HG02870 (cell line): ENCODE measurements around the gene RSPH6A.
"Not testable (repeated sequence)": the region's sequence is repeated elsewhere in the genome, so short reads cannot be mapped to it uniquely, and the experiment has no call there.

Experiments used
- ATAC-seq: cut with Tn5 transposase; IDR thresholded peaks from one replicate; pipeline ENCODE4 v1.9.1; 2021; ENCODE audit warnings: mild to moderate bottlenecking, moderate library complexity; ENCODE audit not compliant: unreplicated experiment

RSPH6A gene

DNA sequence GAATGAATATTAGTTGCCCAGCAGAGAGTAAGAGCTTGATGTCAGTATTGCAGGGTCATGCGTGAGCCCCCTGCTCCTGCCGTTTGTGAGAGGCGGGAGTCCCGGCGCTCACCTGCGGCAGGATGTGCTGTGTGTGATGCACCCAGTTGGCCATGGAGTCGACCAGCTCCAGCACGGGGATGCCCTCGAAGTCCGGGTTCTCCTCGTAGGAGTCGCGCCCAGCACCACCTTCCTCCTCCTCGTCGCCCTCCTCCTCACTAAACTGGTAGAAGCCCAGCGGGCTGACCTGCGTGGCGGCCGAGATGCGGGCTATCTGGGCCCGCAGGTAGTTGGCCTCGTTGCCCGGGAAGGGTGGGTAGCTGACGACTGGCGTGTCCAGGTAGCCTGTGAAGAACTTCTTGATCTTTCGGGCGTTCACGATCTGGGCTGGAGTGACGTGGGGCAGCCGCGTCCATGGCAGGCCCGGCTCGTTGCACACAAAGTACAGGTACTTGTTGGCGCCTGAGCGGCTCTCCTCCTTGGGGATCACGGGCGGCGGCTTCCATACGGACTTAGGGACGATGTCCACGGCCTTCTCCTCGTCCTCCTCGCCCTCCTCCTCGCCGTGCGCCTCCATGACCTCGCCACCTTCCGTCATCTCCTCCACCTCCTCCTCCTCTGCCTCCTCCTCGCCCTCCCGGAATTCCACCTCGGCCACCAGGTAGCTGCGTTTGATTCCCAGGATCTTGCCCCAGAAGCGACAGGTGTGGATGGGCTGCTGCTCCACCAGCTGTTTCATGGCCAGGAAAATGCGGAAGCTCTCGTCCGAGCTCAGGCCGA lies 10.8 kb downstream of the RSPH6A start:
- ATAC-seq: no peak

DNA sequence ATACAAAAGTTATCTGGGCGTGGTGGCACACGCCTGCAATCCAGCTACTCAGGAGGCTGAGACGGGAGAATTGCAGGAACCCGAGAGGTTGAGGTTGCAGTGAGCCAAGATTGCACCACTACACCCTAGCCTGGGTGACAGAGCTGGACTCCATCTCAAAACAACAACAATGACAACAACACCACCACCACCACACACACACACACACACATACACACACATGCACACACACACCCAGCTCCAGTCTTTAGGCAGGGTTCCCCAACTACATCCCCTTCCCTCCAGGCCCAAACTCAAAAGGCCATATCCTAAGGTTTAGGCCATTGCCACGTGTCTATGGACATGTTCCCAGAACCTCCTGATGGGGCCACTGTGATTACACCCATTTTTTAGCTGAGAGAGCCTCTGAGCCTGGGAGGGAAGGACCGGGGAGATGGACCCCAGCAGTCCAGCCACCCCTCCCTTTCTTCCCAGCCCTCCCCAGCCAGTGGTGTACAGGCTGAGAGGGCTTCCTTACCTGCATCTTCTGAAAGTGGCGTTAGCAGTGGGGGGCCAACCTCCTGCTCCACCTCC lies 13.4 kb downstream of the RSPH6A start:
- ATAC-seq: no peak

DNA sequence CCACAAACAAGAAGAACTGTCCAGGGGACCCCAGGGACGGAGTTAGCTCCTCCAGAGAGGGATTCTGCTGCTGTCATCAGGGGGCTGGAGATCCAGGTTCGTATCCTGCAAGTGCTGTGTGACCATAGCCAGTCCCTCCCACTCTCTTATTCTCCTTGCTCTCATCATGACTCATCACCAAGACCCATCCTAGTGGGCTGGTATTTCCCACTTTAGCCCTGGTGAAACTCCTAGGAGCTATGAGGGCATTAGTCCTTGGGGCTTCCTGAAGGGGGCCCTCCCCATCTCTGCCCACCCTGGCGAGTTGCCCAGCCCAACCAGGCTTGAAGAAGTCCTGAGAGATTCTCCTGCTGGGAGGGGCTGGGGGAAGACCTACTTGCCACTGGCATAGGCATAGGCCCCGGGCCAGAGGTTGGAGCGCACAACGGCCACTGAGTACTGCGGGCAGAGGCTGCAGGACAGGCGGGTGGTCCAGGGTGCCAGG lies 15.0 kb downstream of the RSPH6A start:
- ATAC-seq: no peak

DNA sequence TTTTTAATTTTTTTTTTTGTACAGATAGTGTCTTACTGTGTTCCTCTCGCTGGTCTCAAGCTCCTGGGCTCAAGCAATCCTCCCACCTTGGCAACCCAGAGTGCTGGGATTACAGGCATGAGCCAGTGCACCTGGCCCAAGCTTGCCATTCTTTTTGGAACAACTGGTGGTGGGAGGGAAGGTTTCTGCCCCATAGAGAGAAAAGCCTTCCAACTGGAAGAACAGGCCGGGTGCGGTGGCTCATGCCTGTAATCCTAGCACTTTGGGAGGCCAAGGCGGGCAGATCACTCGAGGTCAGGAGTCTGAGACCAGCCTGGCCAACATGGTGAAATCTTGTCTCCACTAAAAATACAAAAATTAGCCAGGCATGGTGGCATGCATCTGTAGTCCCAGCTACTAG lies 15.6 kb downstream of the RSPH6A start:
- not testable (repeated sequence) for ATAC-seq

DNA sequence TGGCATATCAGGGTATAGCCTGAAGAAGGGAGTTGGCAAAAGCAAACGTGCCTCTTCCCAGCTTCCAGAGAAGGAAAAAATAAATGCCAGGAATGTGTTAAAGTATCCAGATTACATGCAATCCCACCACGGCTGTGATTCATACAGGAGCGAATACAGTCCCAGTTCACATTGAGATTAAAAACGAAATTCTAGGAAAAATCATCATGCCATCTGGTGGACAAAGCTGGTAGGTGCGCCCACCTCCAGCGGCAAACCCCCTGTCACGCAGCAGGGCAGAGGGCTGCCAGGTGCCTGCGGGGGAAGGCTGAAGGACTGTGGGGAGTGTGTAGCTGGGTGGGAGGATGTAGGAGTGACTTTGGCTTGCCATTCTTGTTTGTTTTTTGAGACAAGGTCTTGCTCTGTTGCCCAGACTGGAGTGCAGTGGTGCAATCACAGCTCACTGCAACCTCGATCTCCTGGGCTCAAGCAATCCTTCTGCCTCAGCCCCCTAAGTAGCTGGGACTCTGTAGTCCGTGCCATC lies 16.1 kb downstream of the RSPH6A start:
- no peak for ATAC-seq

DNA sequence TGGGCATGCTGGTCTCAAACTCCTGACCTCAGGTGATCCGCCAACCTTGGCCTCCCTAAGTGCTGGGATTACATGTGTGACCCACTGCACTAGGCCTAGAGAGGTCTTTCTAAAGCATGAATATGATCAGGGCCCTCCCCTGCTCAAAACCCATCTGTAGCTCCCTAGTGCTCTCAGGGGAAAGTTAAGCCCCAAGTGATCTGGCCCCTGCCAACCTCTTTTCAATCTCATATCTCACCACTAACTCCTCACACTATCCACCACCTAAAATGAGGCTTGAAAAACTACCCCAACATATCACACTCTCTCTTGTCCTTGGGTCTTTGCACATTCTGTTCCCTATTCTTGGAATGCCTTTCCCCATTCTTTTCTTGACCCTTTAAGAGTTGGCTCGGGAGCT lies 20.5 kb downstream of the RSPH6A start:
- no peak for ATAC-seq

DNA sequence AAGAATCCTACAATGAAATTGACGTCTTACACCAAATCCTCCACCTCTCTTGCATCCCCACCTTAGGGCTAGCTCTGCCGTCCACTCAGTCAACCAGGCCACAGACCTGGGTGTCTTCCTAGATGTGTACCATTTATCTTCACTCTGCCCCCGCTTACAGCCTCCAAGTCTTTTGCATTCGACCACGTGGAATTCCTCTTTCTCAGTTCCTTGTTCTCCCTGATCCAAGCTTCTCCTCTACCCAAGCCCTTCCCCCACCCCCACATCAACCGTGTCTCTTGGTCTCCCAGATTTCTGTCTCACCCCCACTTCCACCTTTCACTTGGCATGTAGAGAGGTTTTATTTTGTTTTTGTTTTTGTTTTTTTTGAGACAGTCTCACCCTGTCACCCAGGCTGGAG lies 21.2 kb downstream of the RSPH6A start:
- no peak for ATAC-seq

DNA sequence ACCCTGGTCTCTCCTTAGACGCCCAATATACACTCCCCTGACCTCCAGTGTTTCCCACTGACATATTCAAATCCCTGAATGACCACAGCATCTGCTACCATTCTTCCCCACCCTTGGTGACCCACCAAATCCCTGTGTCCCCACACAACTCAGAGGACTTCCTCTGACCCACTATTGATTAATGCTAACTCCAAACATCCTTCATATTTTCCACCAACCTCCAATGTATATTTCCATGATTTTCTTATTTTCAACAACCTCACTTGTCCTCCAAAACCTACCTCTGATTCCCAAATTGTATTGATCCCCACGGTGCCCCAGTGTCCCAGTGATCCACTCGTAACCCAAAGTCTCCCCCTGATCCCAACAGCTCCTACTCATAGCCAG lies 21.9 kb downstream of the RSPH6A start:
- no peak for ATAC-seq

DNA sequence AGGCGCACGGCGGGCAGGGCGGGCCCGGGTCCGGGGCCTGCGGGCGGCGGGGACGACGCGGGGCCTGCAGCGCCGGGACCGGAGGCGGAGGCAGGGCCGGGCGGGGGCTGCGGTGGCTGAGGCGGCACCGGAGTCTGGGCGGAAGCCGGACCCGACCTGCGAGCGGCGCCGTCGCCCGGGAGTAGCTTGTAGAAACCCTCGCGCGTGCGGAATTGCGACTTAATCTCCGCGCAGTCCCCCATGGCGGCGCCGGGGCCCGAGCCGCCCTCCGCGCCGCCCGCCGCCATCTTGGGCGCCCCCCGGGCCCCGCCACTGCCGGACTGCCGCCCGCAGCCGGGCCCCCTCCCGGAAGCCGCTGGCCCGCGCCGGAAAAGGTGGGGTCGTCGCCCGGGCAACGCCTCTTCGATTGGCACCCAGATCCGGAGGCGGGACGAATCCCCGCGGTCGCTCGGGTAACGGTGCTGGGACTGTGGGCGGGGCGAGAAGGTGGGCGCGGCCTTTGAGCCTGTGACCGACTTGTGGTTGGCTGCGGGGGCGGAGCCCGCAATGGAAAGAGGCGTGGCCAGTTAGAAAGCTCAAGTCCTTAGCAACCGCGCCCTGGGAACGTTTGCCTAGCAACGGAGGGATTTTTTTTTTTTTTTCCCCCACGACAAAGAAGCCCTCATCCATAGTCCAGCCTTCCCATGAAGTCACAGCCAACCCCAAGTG lies 22.5 kb downstream of the RSPH6A start, which contains the start of gene DMWD:
Gene DMWD, minus strand, starts transcription at position 376 of the 708 bp plus-strand sequence. Its CDS starts 89 bp downstream, at position 287.
- peak; percentile 91 for ATAC-seq

DNA sequence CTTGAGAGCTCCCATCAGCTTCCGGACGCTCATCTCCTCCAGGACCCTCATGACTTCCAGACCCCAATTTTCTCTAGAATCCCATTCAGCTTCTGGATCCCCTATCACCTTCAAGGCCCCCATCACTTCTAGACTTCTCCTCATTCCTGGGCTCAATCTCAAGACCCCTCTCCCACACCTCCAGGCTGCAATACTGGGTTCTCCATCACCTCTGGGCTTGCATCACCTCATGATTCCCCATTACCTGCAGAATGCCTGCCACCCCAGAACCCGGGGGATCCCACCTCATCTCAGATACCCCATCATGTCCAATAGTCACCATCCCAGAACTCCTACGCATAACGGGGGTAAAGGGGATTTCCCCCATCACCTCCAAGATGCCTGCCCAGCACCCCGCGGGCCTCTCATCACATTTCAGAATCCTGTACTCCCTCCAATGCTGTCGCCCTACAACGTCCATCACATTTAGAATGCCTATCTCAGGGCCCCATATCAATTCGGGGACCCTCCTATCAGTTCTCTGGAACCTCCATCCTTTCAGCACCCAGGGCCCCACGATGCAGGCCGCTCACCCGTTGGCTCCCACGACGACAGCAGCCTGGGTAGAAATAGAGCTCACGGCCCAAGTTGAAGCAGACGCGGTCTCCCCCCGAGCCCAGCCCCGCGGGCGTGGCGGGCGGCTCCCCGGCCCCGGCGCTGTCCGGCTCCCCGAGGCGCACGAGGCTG lies 23.2 kb downstream of the RSPH6A start:
- ATAC-seq: no peak

DNA sequence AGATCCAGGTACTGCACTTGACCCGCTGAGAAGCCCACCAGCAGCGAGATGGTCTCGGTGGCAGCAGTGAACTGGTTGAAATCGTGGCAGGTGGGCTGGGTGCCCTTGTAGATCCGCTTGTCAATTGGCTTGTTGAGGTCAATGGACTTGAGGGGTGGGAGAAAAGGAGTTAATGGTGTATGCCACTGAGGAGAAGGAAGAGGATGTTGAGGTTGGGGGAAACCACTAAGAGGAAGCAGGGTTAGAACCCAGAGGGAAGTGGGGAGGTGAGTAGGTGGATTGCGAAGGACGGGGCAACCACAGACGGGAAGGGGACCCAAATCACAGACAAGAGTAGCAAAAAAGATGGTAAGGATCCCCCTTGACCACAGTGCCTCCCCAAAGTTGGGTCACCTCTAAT lies 24.2 kb downstream of the RSPH6A start:
- ATAC-seq: no peak

DNA sequence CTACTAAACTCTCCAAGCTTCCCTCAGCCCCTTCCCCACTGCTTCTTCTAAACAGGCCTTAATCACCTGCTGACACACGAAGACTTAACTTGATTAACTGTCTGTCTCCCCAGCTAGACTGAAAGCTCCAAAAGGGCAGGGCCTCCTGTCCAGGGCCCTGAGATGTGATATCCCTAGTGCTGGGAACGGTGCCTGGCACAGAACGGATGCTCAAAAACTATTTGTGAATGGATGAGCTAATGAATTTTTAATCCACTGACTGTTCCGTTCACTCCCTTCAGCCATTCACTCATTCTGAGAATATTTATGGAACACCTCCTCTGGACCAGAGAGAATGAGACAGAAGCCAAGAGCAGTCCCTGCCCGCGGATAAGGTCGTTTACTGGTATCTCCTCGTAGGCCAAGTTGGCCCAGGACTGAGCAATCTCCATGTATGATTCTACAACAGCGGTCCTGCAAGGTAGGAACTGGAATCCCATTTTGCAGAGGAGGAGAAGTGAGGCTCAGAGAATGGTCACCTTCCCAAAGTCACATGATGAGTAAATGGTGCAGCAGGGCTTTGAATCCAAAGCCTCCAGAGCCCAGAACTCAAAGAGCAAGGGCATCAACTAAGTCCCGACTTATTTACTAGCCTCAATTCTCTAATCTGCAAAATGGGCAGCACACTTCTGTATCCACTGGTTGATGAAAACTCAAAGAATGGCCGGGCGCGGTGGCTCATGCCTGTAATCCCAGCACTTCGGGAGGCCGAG lies 25.9 kb downstream of the RSPH6A start:
- no peak for ATAC-seq

DNA sequence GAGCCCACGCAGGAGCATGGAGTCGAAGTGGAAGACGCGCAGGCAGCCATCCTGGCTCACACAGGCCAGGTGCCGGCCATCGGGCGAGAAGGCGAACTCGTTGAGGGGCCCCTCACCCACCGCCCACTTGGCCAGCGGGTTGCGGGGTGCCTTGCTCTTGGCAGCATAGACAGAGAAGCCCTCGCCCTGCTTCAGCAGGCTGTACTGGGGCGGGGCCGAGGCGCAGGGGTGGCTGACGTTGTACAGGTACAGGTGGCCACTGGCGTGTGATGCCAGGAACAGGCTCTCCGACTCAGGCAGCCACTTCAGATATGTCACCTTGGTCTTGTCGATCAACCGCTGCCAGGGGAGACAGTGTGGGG lies 28.6 kb downstream of the RSPH6A start:
- no peak for ATAC-seq

DNA sequence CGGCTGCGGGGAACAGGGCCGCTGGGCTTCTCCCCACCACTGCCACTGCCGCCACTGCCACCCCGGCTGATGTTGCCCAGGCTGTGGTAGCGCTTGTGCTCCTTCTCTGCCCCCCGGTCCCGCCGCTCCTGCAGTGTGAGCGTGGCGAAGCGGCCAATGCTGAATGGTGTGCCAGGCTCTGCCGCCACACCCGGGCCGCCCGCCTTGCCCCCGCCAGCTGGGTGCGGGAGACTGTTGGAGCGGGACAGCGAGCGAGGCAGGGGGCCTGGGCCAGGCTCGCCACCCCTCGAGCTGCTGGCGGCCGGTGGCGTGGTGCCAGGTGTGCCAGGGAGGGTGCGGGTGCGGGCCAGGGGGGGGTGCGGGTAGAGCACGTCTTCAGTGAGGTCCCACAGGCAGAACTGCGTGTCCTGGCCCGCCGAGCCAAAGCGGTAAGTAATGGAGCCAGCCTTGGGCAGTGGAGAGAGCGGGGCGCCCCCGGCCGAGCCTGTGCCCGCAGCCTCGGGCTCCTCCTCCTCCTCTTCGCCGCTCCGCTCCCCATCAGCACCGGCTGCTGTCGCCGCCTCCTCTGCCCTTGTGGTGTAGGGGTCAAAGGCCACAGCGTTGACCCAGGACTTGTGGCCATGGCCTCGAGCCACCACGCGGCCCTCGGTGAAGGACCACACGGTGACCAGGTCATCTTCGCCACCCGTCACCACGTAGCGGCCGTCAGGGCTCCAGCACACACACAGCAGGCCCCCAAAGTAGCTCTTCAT lies 29.2 kb downstream of the RSPH6A start:
- no peak for ATAC-seq

DNA sequence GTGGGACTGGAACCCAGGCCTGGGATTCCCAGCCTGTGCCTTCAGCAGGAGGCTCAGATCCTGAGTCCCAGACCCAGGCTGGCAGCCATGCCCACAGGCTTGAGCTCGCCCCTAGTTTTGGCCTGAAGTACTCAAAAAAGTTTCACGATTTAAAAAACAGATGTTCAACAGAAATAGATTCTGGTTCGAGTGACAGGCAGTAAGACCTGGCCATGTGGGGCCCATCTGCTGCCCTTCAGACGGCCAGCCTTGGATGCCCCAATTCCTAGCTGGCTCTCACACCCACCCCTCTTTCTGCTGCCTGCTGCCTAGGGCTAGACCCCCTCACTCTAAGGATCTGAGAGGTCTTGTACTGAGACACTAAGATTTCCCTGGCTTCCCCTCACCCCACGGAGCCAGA lies 30.0 kb downstream of the RSPH6A start:
- no peak for ATAC-seq

DNA sequence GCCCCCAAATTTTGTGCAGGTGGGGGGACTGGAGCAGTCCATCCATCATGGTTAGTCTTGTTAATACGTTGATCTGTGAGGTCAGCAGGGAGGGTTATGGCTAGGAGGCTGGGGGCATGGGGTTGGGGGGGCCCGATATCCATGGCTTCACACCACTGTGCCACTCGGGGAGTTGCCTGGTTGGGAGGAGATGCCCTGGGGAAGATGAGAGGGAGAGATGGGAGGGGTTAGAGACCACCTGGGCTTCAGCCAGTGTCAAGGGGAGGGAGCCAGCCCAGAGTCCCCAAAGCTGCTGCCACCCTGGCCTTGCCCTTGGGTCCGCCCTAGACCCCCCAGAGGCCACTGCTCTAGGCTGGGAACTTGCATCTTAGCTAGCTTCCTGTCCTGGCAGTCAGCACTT lies 31.0 kb downstream of the RSPH6A start:
- ATAC-seq: no peak

DNA sequence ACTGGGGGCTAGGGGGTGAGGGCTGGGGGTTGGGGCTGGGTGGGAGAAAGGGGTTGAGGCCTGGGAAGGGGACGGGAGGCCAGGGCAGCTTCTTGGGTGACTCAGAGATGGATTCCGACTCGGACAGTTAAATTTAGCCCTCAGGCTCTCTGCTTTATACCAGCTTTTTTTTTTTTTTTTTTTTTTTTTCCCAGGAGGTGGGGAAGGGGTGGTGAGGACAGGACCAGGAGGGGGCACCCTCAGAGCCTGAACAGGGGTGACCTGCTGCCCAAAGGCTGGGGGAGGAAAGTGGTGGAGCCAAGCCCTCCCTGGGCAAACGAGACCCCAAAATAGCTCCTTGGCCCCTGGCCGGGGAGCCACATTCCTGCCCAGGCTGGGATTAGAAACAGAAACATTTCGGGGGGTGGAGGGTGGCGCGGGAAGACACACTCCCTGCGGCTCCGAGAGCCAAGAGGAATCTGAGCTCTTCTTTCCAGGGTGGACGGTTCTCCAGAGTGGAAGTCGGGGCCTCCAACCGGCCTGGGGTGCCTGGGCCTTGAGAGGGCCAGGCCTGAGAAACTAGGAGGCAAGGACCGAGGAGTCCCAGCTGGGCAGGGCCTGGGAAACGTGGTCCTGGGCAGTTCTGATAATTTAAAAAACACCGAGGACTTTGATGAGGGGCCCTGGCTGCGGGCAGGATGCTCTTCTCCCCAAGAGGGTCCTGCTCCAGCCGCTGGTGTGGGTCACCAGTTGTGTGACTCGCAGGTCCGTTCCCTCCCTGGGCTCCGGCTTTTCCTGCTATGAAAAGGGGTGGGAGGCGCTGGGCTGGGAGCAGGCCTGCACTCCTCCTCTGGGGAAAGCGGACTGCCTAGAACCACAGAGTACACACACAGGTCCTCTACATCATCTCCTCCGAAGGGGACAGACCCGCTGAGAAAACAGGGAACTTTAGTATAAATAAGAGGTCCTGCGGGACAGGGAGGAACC lies 32.0 kb downstream of the RSPH6A start:
- no peak for ATAC-seq

DNA sequence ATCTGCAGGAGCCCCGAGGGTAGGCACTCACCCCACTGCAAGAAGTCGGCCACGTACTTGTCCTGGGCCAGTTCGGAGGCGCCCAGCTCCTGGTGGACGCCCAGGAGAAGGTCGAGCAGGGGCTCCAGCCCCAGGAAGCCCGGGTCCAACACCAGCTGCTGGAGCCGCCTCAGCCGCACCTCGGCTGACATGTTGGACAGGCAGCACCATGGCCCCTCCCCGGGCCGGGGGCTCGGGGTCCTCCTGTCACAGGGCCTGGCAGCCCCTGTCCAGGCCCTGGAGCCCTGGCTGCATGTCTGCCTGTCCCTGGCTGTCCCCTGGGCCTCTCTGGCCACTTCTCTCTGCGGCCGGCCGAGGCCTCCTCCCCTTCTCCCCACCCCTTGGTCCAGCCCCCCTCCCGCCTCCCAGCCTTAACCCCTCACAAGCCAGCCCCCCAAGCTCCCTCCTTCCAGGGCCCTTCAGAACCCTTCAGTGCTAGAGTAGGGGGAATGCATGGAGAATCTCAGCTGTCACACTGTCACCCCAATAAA lies 32.9 kb downstream of the RSPH6A start, which contains the start of gene DMPK:
Gene DMPK, minus strand, starts transcription at position 329 of the 530 bp plus-strand sequence. Its CDS starts 138 bp downstream, at position 191.
- ATAC-seq: no peak
